ENCODE measurements around the gene ADM2.
"Not testable (repeated sequence)": the region's sequence is repeated elsewhere in the genome, so short reads cannot be mapped to it uniquely, and the experiment has no call there.

ADM2 gene

DNA sequence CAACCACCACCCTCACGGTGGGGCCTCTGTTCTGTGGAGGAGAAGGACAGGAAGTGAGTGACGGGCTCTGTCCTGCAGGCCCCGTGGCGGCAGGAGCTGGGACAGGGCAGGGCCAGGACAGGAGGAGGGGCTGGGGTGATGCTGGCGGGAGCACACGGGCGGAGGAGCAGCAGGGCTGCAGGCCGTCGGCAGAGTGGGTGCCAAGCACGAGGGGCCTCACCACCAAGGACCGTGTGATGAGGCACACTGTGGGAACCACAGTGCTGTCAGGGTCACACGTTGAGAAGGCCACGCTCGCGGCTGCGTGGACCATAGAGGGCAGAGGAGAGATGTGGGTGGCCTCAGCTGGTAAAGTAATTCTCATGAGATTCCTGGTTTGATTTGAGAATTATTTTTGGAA lies 35.5 kb downstream of the ADM2 start:
- Mint-ChIP-seq H3K27me3 (ENCODE audit: low read depth) (no peaks in the 10 kb centered on the region), H3K27ac (no peak overlapping the region), H3K36me3 (ENCODE audit: low read depth) (peaks cover 27% of the 10 kb centered on the region), H3K9me3 (no peaks in the 10 kb centered on the region), H3K4me3 (no peak overlapping the region), H3K4me1 (no peaks in the 10 kb centered on the region)
- TF ChIP-seq, protein P1, sequence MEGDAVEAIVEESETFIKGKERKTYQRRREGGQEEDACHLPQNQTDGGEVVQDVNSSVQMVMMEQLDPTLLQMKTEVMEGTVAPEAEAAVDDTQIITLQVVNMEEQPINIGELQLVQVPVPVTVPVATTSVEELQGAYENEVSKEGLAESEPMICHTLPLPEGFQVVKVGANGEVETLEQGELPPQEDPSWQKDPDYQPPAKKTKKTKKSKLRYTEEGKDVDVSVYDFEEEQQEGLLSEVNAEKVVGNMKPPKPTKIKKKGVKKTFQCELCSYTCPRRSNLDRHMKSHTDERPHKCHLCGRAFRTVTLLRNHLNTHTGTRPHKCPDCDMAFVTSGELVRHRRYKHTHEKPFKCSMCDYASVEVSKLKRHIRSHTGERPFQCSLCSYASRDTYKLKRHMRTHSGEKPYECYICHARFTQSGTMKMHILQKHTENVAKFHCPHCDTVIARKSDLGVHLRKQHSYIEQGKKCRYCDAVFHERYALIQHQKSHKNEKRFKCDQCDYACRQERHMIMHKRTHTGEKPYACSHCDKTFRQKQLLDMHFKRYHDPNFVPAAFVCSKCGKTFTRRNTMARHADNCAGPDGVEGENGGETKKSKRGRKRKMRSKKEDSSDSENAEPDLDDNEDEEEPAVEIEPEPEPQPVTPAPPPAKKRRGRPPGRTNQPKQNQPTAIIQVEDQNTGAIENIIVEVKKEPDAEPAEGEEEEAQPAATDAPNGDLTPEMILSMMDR (IDR thresholded peaks at IDR 0.05; ENCODE audit: unreplicated experiment in 3 of 3), result no peak

DNA sequence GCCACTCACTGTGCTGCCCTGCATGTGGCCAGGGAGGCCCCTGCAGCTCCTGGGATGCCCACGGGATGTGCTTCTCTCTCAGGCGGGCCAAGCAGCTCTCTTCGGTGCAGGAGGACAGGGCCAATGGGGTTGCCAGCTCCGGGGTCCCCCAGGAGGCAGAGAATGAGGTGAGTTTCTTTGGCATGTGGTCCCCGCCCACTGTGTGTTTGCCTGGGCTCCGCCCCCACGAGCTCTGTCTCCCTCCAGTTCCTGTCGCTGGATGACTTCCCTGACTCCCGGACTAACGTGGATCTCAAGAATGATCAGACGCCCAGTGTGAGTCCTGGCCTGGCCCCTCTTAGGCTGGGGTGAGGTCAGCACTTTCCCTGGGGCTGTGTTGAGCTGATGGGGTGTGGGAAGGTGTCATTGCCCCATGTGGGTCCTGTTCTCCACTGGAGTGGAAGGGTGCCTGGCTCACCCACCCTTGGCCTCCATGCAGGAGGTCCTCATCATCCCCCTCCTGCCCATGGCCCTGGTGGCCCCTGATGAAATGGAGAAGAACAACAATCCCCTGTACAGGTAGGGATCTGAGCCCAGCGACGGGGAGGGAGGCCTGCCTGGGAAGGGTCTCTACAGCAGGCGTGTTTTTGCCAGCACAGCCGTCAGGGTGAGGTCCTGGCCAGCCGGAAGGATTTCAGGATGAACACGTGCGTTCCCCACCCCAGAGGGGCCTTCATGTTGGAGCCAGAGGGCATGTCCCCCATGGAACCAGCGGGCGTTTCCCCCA lies 36.3 kb downstream of the ADM2 start:
- Mint-ChIP-seq H3K4me3 (no peak overlapping the region), H3K36me3 (ENCODE audit: low read depth) (peaks cover 22% of the 10 kb centered on the region), H3K4me1 (no peaks in the 10 kb centered on the region), H3K9me3 (no peaks in the 10 kb centered on the region), H3K27me3 (ENCODE audit: low read depth) (no peaks in the 10 kb centered on the region), H3K27ac (no peak overlapping the region)
- TF ChIP-seq, protein P1 (IDR thresholded peaks at IDR 0.05; ENCODE audit: unreplicated experiment in 3 of 3), result no peak

DNA sequence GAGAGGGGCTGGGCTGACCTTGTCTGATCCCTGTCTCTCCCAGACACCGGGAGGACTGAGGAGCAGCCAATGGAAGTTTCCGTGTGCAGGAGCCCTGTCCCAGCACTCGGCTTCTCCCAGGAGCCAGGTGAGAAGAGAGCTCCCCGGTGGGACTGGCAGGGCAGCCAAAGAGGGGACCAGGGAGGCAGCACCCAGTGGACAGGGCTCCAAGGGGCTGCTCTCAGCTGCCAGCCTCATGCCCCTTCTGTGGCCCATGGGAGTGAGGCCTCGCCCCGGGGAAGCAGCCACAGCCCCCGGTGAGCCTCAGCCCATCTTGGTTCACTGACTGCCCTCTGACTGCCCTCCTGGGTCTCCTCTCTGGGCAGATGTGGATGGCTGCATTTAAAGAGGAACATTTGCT lies 37.3 kb downstream of the ADM2 start:
- H3K27ac Mint-ChIP-seq, result no peak overlapping the region
- no peaks in the 10 kb centered on the region for H3K4me1 Mint-ChIP-seq
- H3K4me3 Mint-ChIP-seq, result no peak overlapping the region
- H3K36me3 Mint-ChIP-seq (ENCODE audit: low read depth), result peaks cover 22% of the 10 kb centered on the region
- H3K27me3 Mint-ChIP-seq (ENCODE audit: low read depth), result no peaks in the 10 kb centered on the region
- TF ChIP-seq, protein P1 (IDR thresholded peaks at IDR 0.05; ENCODE audit: unreplicated experiment in 3 of 3), result no peak
- H3K9me3 Mint-ChIP-seq, result no peaks in the 10 kb centered on the region

DNA sequence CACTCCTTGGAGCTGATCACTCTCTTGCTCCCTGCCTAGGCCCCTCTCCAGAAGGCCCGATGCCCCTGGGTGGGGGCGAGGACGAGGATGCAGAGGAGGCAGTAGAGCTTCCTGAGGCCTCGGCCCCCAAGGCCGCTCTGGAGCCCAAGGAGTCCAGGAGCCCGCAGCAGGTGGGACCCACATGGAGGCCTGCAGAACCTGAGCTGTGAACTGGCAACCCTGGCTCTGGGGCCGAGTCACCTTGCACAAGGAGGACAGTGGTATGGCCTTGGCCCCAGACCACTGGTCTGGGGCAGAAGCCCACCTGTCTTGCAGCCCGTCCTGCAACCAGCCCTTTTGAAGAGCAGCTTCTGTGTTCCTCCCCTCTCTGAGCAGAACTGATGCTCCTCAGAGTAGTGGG lies 37.8 kb downstream of the ADM2 start:
- H3K27me3 Mint-ChIP-seq (ENCODE audit: low read depth), result no peaks in the 10 kb centered on the region
- H3K27ac Mint-ChIP-seq, result no peak overlapping the region
- H3K9me3 Mint-ChIP-seq, result no peaks in the 10 kb centered on the region

DNA sequence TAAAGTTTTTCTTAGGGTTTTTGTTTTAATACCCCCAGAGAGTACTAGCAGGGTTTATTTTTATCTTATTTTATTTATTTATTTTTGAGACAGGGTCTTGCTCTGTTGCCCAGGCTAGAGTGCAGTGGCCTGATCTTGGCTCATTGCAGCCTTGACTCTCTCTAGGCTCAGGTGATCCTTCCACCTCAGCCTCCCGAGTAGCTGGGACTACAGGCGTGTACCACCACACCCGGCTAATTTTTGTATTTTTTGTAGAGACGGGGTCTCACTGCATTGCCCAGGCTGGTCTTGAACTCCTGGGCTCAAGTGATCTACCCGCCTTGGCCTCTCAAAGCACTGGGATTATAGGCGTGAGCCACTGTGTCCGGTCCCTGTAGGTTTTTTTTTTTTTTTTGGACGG lies 38.8 kb downstream of the ADM2 start:
- H3K4me3 Mint-ChIP-seq; H3K27me3 Mint-ChIP-seq (ENCODE audit: low read depth); H3K9me3 Mint-ChIP-seq; H3K27ac Mint-ChIP-seq; H3K4me1 Mint-ChIP-seq: not testable (repeated sequence)
- peaks cover 20% of the 10 kb centered on the region for H3K36me3 Mint-ChIP-seq (ENCODE audit: low read depth)

More for the DNA sequence above, 37.8 kb downstream of the ADM2 start:
- Mint-ChIP-seq H3K4me1 (no peaks in the 10 kb centered on the region), H3K4me3 (no peak overlapping the region), H3K36me3 (ENCODE audit: low read depth) (peaks cover 22% of the 10 kb centered on the region)
- TF ChIP-seq, protein P1 (IDR thresholded peaks at IDR 0.05; ENCODE audit: unreplicated experiment in 3 of 3), result no peak

DNA sequence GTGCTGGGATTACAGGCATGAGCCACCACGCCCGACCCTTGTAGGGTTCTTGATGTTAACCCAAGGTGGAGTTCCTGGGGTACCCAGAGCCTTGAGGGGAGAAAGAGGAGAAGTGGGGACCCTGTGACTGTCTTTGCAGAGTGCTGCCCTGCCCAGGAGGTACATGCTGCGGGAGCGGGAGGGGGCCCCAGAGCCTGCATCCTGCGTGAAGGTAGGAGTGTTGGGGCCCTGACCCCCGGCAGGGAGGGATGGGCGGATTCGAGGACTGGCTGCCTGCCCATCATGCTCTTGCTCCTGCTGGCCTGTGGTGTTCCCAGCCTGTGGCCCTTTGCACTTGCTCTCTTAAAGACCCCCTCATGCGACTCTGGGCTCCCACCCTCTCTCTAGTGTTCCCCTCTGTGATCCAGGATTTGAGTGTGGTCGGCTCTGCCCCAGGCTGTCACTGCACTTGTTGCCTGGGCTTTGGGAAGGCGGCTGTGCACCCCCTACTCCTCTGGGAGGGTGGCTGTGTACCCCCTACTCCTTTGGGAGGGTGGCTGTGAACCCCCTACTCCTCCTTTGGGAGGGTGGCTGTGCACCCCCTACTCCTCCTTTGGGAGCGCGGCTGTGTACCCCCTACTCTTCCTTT lies 39.6 kb downstream of the ADM2 start:
- Mint-ChIP-seq H3K36me3 (ENCODE audit: low read depth) (peaks cover 20% of the 10 kb centered on the region), H3K4me3 (no peak overlapping the region), H3K9me3 (no peaks in the 10 kb centered on the region), H3K27ac (no peak overlapping the region), H3K4me1 (peaks cover 6% of the 10 kb centered on the region), H3K27me3 (ENCODE audit: low read depth) (no peaks in the 10 kb centered on the region)
- TF ChIP-seq, protein P1 (IDR thresholded peaks at IDR 0.05; ENCODE audit: unreplicated experiment in 3 of 3), result no peak

Data from nephron (organoid).